Endothelial cell (in vitro differentiated cells): Measurements from ENCODE around the gene SCD5. TPM values are rescaled to one million over a fixed set of nuclear protein-coding genes. Genes with fewer than 3 reads are reported as not detected.
A peak's percentile ranks its signal among the peaks of the same experiment; 100 is the strongest.

Source experiments
- DNase-seq: peaks from one replicate; pipeline ENCODE4 v3.0.0; 2021; ENCODE audit warnings: low spot score
- H3K27ac Mint-ChIP-seq: one replicate; pipeline ENCODE4 v1.8.0; 2021; ENCODE audit warnings: mixed read lengths, inconsistent platforms; ENCODE audit not compliant: unreplicated experiment
- H3K27me3 Mint-ChIP-seq: one replicate; pipeline ENCODE4 v1.8.0; 2021; ENCODE audit warnings: mild to moderate bottlenecking, moderate library complexity, mixed read lengths, inconsistent platforms; ENCODE audit not compliant: unreplicated experiment
- H3K36me3 Mint-ChIP-seq: one replicate; pipeline ENCODE4 v1.8.0; 2021; ENCODE audit warnings: mild to moderate bottlenecking, low read depth, mixed read lengths, inconsistent platforms; ENCODE audit not compliant: unreplicated experiment
- H3K4me1 Mint-ChIP-seq: one replicate; pipeline ENCODE4 v1.8.0; 2021; ENCODE audit warnings: mild to moderate bottlenecking, mixed read lengths, inconsistent platforms; ENCODE audit not compliant: unreplicated experiment
- H3K4me3 Mint-ChIP-seq: one replicate; pipeline ENCODE4 v1.8.0; 2021; ENCODE audit warnings: mild to moderate bottlenecking, mixed read lengths, inconsistent platforms; ENCODE audit not compliant: unreplicated experiment
- H3K9me3 Mint-ChIP-seq: one replicate; pipeline ENCODE4 v1.8.0; 2021; ENCODE audit warnings: mixed read lengths, inconsistent platforms; ENCODE audit not compliant: unreplicated experiment
- total RNA-seq: library from RNA; stranded (reverse); fragmentation: NEBNext Ultra II Directional; extraction: Animal tissue kit (Norgen Biotek cat#: 25700); gene quantifications from one replicate; pipeline ENCODE4 v1.2.1, GENCODE V29; 2021; ENCODE audit not compliant: unreplicated experiment
- TF ChIP-seq, protein P1 (sequence below): fragments of 200-600 bp; sonication (generic); IDR thresholded peaks from one replicate; pipeline ENCODE4 v1.5.0; 2021; ENCODE audit warnings: antibody characterized with exemption; ENCODE audit not compliant: unreplicated experiment

Gene SCD5
- total RNA-seq, 1 donor from 2014 or later = 0.38 TPM

DNA sequence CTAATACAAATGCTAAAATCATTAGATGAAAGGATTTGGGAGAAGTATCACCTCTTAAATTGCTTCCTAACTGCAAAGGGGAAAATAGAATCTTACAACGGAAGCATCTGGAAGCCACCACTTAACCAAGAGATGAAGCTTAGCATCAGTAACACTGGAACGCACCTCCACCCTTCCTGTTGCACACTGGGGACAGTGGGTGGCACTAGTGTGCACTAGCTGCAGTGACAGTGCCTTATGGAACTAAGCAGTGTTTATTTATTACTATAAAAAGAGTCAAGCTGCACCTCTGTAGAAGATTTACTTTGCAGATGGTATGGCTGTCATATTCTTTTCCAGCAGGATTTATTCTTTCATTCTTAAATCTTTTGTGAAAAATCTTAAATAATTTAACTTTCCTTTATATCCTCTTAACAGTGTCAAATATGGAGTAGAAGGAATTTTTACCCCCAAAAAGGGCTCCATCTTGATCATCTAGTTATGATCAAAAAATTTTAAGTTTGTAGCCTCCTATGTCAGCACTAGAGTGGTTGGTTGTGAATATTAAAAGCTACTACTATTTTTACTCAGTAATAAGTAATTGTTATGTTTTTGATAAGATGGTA is 76.7 kb downstream of the SCD5 start:
- Mint-ChIP-seq H3K36me3 (no peaks in the 10 kb centered on the region), H3K4me3 (no peak overlapping the region), H3K4me1 (peaks cover 4% of the 10 kb centered on the region), H3K9me3 (no peaks in the 10 kb centered on the region), H3K27me3 (peaks cover 2% of the 10 kb centered on the region), H3K27ac (no peak overlapping the region)
- DNase-seq = no peak
- TF ChIP-seq, protein P1, sequence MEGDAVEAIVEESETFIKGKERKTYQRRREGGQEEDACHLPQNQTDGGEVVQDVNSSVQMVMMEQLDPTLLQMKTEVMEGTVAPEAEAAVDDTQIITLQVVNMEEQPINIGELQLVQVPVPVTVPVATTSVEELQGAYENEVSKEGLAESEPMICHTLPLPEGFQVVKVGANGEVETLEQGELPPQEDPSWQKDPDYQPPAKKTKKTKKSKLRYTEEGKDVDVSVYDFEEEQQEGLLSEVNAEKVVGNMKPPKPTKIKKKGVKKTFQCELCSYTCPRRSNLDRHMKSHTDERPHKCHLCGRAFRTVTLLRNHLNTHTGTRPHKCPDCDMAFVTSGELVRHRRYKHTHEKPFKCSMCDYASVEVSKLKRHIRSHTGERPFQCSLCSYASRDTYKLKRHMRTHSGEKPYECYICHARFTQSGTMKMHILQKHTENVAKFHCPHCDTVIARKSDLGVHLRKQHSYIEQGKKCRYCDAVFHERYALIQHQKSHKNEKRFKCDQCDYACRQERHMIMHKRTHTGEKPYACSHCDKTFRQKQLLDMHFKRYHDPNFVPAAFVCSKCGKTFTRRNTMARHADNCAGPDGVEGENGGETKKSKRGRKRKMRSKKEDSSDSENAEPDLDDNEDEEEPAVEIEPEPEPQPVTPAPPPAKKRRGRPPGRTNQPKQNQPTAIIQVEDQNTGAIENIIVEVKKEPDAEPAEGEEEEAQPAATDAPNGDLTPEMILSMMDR = no peak

DNA sequence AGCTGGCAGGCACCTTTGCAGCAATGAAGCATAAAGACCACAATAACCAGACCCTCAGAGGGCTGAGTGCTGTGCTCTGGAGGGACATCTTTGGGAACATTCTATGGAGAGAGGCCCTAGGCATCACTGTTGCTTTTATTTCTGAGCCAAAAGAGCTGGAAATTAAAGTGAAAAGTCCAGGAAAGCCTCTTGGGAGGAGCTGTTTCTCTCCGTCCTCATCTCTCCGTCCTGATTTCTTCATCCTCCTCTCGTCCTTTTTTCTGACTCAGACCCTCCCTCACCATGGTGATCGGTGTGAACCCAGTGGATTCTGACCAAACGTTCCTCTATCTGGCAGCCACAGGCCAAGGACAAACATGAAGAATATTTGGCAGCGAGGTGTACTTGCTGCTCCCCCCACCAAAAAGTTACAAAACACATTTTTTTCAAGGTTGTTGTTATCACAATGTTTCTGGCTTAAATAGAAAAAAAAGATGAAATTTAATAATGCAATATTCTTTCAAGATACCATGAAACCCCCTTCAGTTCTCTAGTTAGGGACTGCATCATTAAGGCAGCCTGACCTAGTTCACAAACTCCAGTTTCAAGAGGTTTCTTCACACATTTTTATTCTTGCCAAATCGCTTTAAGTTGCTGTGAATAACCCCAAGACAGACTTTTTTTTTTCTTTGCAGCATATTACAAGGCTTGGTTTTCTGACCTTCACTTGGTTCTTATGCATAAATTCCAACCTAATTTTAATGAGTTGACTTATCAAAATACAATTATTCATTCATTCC is 80.2 kb downstream of the SCD5 start:
- DNase-seq = no peak
- Mint-ChIP-seq H3K36me3 (no peaks in the 10 kb centered on the region), H3K4me1 (peaks cover 12% of the 10 kb centered on the region), H3K27ac (no peak overlapping the region), H3K9me3 (no peaks in the 10 kb centered on the region), H3K4me3 (no peak overlapping the region), H3K27me3 (peaks cover 4% of the 10 kb centered on the region)
- TF ChIP-seq, protein P1 = no peak

DNA sequence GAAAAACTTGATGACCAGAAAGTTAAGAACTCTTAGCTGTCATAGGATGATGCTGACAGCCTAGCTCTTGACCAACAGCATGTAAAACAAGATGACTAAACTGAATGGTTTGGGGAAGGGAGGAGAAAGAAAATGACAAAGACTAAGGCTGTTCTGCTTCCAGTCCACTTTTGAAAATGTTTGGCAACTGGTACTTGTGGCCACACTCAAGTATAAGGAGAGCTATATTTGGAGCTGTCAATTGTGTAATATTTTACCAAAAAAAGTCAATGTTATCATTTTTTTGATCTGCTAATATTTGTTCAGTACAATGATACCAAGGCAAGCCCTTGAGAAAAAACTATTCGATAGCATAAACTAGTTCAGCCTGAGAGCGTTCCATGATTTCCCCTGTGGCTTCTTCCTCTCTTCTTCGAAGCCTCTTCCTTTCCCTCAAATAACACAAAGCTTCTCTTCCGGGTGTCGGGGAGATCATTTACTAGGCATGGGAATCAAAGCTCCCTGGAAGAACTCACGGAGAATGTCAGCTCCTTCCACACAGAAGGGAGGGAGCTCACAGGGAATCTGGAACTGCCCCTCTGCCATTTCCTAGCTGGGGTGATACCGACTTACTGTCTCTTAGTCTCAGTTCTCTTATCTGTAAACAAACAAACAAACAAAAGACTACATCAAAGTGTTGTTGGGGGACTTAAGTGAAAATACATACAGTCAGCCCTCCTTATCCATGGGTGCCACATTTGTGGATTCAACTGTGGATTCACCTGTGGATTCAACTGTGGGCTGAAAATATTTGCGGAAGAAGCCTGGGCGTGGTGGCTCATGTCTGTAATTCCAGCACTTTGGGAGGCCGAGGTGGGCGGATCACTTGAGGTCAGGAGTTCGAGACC is 82.6 kb downstream of the SCD5 start:
- Mint-ChIP-seq H3K4me1 (peaks cover 8% of the 10 kb centered on the region), H3K4me3 (no peak overlapping the region), H3K27ac (peak overlapping the region; percentile 25), H3K9me3 (no peaks in the 10 kb centered on the region), H3K27me3 (peaks cover 2% of the 10 kb centered on the region), H3K36me3 (no peaks in the 10 kb centered on the region)
- DNase-seq = no peak
- TF ChIP-seq, protein P1 = no peak

DNA sequence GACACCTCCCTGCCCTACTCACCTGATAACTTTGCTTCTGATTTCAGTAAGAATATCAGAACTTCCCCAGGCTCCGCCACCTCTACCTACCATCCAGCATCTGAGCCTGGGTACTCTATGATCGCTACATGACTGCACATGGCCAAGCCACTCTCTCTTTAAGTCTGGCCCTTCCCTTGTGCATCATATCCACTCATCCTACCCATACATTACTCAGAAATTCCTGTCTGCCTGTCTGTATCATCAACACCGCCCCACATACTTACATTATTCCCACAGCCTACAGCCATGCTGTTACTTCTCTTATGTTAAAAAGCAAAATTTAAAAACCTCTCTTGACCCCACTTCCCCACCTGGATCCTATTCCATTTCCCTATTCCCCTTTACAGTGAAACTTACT is 84.7 kb downstream of the SCD5 start:
- Mint-ChIP-seq H3K9me3 (no peaks in the 10 kb centered on the region), H3K27me3 (peaks cover 2% of the 10 kb centered on the region), H3K4me3 (no peak overlapping the region), H3K36me3 (no peaks in the 10 kb centered on the region), H3K4me1 (peaks cover 8% of the 10 kb centered on the region), H3K27ac (no peak overlapping the region)
- DNase-seq = no peak
- TF ChIP-seq, protein P1 = no peak
